Liver (tissue), 9 donors: ENCODE results near the gene NAPSA. TPM values are rescaled to one million over a fixed set of nuclear protein-coding genes. Genes with fewer than 3 reads are reported as not detected.

Source experiments
- DNase-seq: peaks from one replicate; pipeline ENCODE4 v3.0.0-alpha.2; 2017; ENCODE audit warnings: low spot score
- H3K27ac ChIP-seq, 2 donors: one replicate each; pipeline ENCODE4 v1.7.0; 2013; ENCODE audit warnings: inconsistent platforms in 2 of 2, low read length in 2 of 2, control low read depth in 1 of 2, low read depth in 1 of 2, mild to moderate bottlenecking in 1 of 2
- H3K27me3 ChIP-seq, 4 donors: one replicate each; pipeline versions ENCODE4 v1.6.1 to v1.7.0; 2013; ENCODE audit warnings: low read length in 3 of 4, inconsistent platforms in 1 of 4, mild to moderate bottlenecking in 1 of 4, moderate library complexity in 1 of 4; ENCODE audit not compliant: control insufficient read depth in 4 of 4, insufficient read depth in 4 of 4
- H3K36me3 ChIP-seq, 4 donors: one replicate each; pipeline versions ENCODE4 v1.6.1 to v1.7.0; 2013; ENCODE audit warnings: low read length in 3 of 4, mild to moderate bottlenecking in 3 of 4, low read depth in 1 of 4, moderate library complexity in 1 of 4; ENCODE audit not compliant: control insufficient read depth in 4 of 4, insufficient read depth in 3 of 4
- H3K4me1 ChIP-seq, 4 donors: one replicate each; pipeline versions ENCODE4 v1.6.1 to v1.7.0; 2013; ENCODE audit warnings: low read length in 3 of 4, mild to moderate bottlenecking in 3 of 4, moderate library complexity in 1 of 4; ENCODE audit not compliant: control insufficient read depth in 4 of 4, insufficient read depth in 4 of 4
- H3K4me3 ChIP-seq, 3 donors: one replicate each; pipeline versions ENCODE4 v1.6.1 to v1.7.0; 2013; ENCODE audit warnings: low read length in 3 of 3, control low read depth in 1 of 3, low read depth in 1 of 3, mild to moderate bottlenecking in 1 of 3
- H3K9ac ChIP-seq, 2 donors: one replicate each; pipeline ENCODE4 v1.7.0; 2013; ENCODE audit warnings: low read length in 2 of 2, mild to moderate bottlenecking in 2 of 2, moderate library complexity in 2 of 2, control low read depth in 1 of 2, low read depth in 1 of 2
- H3K9me3 ChIP-seq, 4 donors: one replicate each; pipeline versions ENCODE4 v1.6.1 to v1.7.0; 2013; ENCODE audit warnings: low read length in 3 of 4; ENCODE audit not compliant: control insufficient read depth in 4 of 4
- ATF3 ChIP-seq: IDR thresholded peaks from 2 replicates; pipeline ENCODE4 v1.6.1; 2016; ENCODE audit warnings: antibody characterized with exemption
- CTCF ChIP-seq: fragments of 150-350 bp; IDR thresholded peaks from 2 replicates; pipeline ENCODE4 v1.5.1; 2017; ENCODE audit warnings: improper control_type of control experiment, low read depth, low read length; ENCODE audit not compliant: missing input control
- EGR1 ChIP-seq, 2 donors: IDR thresholded peaks; 2 replicates each; pipeline ENCODE4 v1.6.1; 2016 to 2018; ENCODE audit warnings: antibody characterized with exemption in 2 of 2, low read depth in 2 of 2
- FOXA1 ChIP-seq: IDR thresholded peaks from 2 replicates; pipeline ENCODE4 v1.6.1; 2016; ENCODE audit warnings: antibody characterized with exemption
- FOXA2 ChIP-seq: IDR thresholded peaks from 2 replicates; pipeline ENCODE4 v1.6.1; 2016; ENCODE audit warnings: antibody characterized with exemption
- GABPA ChIP-seq, 2 donors: IDR thresholded peaks in 1 of 2; conservative IDR thresholded peaks in 1 of 2; 2 replicates each; pipeline ENCODE4 v1.6.1; 2016; ENCODE audit warnings: antibody characterized with exemption in 2 of 2, mild to moderate bottlenecking in 1 of 2, moderate library complexity in 1 of 2
- HNF4A ChIP-seq, 2 donors: conservative IDR thresholded peaks; 2 replicates each; pipeline ENCODE4 v1.6.1; 2016; ENCODE audit warnings: antibody characterized with exemption in 2 of 2, mild to moderate bottlenecking in 2 of 2
- HNF4G ChIP-seq: IDR thresholded peaks from 2 replicates; pipeline ENCODE4 v1.6.1; 2016; ENCODE audit warnings: antibody characterized with exemption
- JUND ChIP-seq, 2 donors: IDR thresholded peaks; 2 replicates each; pipeline ENCODE4 v1.6.1; 2016; ENCODE audit warnings: antibody characterized with exemption in 2 of 2
- NR2F2 ChIP-seq: IDR thresholded peaks from 2 replicates; pipeline ENCODE4 v1.6.1; 2016; ENCODE audit warnings: antibody characterized with exemption
- RAD21 ChIP-seq, 2 donors: IDR thresholded peaks; 2 replicates each; pipeline ENCODE4 v1.6.1; 2016; ENCODE audit warnings: antibody characterized with exemption in 2 of 2, mild to moderate bottlenecking in 2 of 2
- REST ChIP-seq: IDR thresholded peaks from 2 replicates; pipeline ENCODE4 v1.6.1; 2016; ENCODE audit warnings: antibody characterized with exemption, mild to moderate bottlenecking
- RXRA ChIP-seq, 2 donors: IDR thresholded peaks; 2 replicates each; pipeline ENCODE4 v1.6.1; 2017 to 2018; ENCODE audit warnings: antibody characterized with exemption in 2 of 2, mild to moderate bottlenecking in 1 of 2
- SP1 ChIP-seq: IDR thresholded peaks from 2 replicates; pipeline ENCODE4 v1.6.1; 2018; ENCODE audit warnings: antibody characterized with exemption, mild to moderate bottlenecking
- TAF1 ChIP-seq: conservative IDR thresholded peaks from 2 replicates; pipeline ENCODE4 v1.6.1; 2016; ENCODE audit warnings: antibody characterized with exemption, mild to moderate bottlenecking
- YY1 ChIP-seq: IDR thresholded peaks from 2 replicates; pipeline ENCODE4 v1.6.1; 2016; ENCODE audit warnings: antibody characterized with exemption, mild to moderate bottlenecking
- ZBTB33 ChIP-seq: IDR thresholded peaks from 2 replicates; pipeline ENCODE4 v1.6.1; 2016; ENCODE audit warnings: antibody characterized with exemption
- WGBS: extraction: QIAGEN DNeasy Blood & Tissue Kit; methylation state at CpG from one replicate; pipeline ENCODE4 v1.1.7; 2013; 5-methylcytosine and 5-hydroxymethylcytosine counted together
- polyA plus RNA-seq, 2 donors: library from polyadenylated mRNA; stranded (reverse) in 1 of 2; unstranded in 1 of 2; fragments of 200-250 nt in 1 of 2; fragments of >200 nt in 1 of 2; fragmentation: Nextera tagmentation in 1 of 2; extraction: Ambion mirVana in 1 of 2; gene quantifications; one replicate each; pipeline versions ENCODE4 v1.2.1 to v1.2.3, GENCODE V29; 2013 to 2015
- total RNA-seq, 2 donors: library from RNA; depleted of rRNA; stranded (reverse); fragments of >200 nt; gene quantifications; one replicate each; pipeline ENCODE4 v1.2.3, GENCODE V29; 2014
- TF ChIP-seq, protein P1 (sequence below): IDR thresholded peaks from 2 replicates; pipeline ENCODE4 v1.6.1; 2016; ENCODE audit warnings: antibody characterized with exemption
- donor health status: healthy.
- donor health status: healthy.
- donor health status: healthy.
- donor health status: healthy.
- donor health status: healthy.

Gene NAPSA
- total and polyA plus RNA-seq, 4 donors: 0.28 to 0.74 (median 0.54) TPM

GRCh38 chr19:50361290-50362029, 4.0 kb downstream of the NAPSA start:
- H3K4me1 ChIP-seq: peaks cover 0 to 10% (median 5%) of the 10 kb centered on the region in 4 donors
- WGBS: 90% methylated on average over 7 of the region's 7 CpGs
- no peaks in the 10 kb centered on the region for H3K36me3 ChIP-seq
- no peak overlapping the region for H3K27ac ChIP-seq
- H3K9ac ChIP-seq: no peak overlapping the region
- no peaks in the 10 kb centered on the region for H3K9me3 ChIP-seq
- no peak for DNase-seq
- TF ChIP-seq, protein P1, sequence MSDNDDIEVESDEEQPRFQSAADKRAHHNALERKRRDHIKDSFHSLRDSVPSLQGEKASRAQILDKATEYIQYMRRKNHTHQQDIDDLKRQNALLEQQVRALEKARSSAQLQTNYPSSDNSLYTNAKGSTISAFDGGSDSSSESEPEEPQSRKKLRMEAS: no peak
- TF ChIP-seq JUND (IDR thresholded peaks at IDR 0.05) (no peak), FOXA2 (no peak), EGR1 (IDR thresholded peaks at IDR 0.05; ENCODE audit: low read depth in 2 of 2) (no peak), FOXA1 (no peak), SP1 (no peak), RXRA (IDR thresholded peaks at IDR 0.05) (no peak), GABPA (IDR thresholded peaks at IDR 0.05 in 1 of 2, conservative IDR thresholded peaks at IDR 0.05 in 1 of 2) (no peak), NR2F2 (no peak), HNF4A (conservative IDR thresholded peaks at IDR 0.05) (no peak), REST (no peak), ZBTB33 (no peak), HNF4G (no peak), TAF1 (no peak), CTCF (no peak), ATF3 (no peak), RAD21 (IDR thresholded peaks at IDR 0.05) (no peak), YY1 (no peak)
- no peaks in the 10 kb centered on the region for H3K27me3 ChIP-seq
- H3K4me3 ChIP-seq: no peak overlapping the region
